Osteoblast (primary cell): ENCODE measurements around the gene RAI14. TPM values are rescaled to one million over a fixed set of nuclear protein-coding genes. Genes with fewer than 3 reads are reported as not detected.

ENCODE experiments used
- DNase-seq: peaks from one replicate; pipeline ENCODE4 v3.0.0; 2011; ENCODE audit warnings: low spot score, mixed read lengths; ENCODE audit not compliant: insufficient read length; ENCODE audit errors: missing footprints
- H2AFZ ChIP-seq: 2 replicates; pipeline ENCODE4 v1.6.0; 2011; ENCODE audit warnings: mild to moderate bottlenecking, low read length
- H3K27ac ChIP-seq: 2 replicates; pipeline ENCODE4 v1.5.1; 2011; ENCODE audit warnings: mild to moderate bottlenecking, low read depth, low read length, moderate library complexity
- H3K27me3 ChIP-seq: 2 replicates; pipeline ENCODE4 v1.6.0; 2012; ENCODE audit warnings: mild to moderate bottlenecking, control low read depth, inconsistent platforms, low read length, moderate library complexity; ENCODE audit not compliant: insufficient read depth
- H3K36me3 ChIP-seq: 2 replicates; pipeline ENCODE4 v1.5.1; 2011; ENCODE audit warnings: mild to moderate bottlenecking, low read length, control low read depth, moderate library complexity; ENCODE audit not compliant: insufficient read depth
- H3K4me1 ChIP-seq: 2 replicates; pipeline ENCODE4 v1.5.1; 2011; ENCODE audit warnings: mild to moderate bottlenecking, low read length, control low read depth, moderate library complexity; ENCODE audit not compliant: insufficient read depth
- H3K4me2 ChIP-seq: 2 replicates; pipeline ENCODE4 v1.6.0; 2011; ENCODE audit warnings: mild to moderate bottlenecking, low read length; ENCODE audit not compliant: insufficient read depth
- H3K4me3 ChIP-seq: fragments of 200-600 bp; sonication (generic); 3 replicates; pipeline ENCODE4 v1.5.1; 2012; ENCODE audit warnings: mild to moderate bottlenecking, low read length, inconsistent platforms; ENCODE audit not compliant: insufficient read depth
- H3K79me2 ChIP-seq: 2 replicates; pipeline ENCODE4 v1.6.0; 2012; ENCODE audit warnings: mild to moderate bottlenecking, low read length, control low read depth, inconsistent platforms; ENCODE audit not compliant: insufficient read depth
- H3K9me3 ChIP-seq: 2 replicates; pipeline ENCODE4 v1.5.1; 2011; ENCODE audit warnings: low read depth, low read length, control low read depth
- H4K20me1 ChIP-seq: 2 replicates; pipeline ENCODE4 v1.6.0; 2012; ENCODE audit warnings: mild to moderate bottlenecking, low read length, control low read depth; ENCODE audit not compliant: insufficient read depth
- CTCF ChIP-seq: IDR thresholded peaks from 2 replicates; pipeline ENCODE4 v1.5.1; 2011; ENCODE audit warnings: mild to moderate bottlenecking, low read depth, low read length, moderate library complexity; ENCODE audit errors: extremely low read depth
- total RNA-seq: library from RNA; depleted of rRNA; stranded (reverse); fragments of >200 nt; gene quantifications from 2 replicates; pipeline ENCODE4 v1.2.3, GENCODE V29; 2012

RAI14 gene
- total RNA-seq, 1 donor, result 149 TPM

- no peaks in the 10 kb centered on the region for H4K20me1 ChIP-seq
- no peaks in the 10 kb centered on the region for H3K9me3 ChIP-seq
- H3K4me2 ChIP-seq, result no peak overlapping the region
- DNase-seq, result no peak
- H3K4me1 ChIP-seq, result peaks cover 21% of the 10 kb centered on the region
- no peaks in the 10 kb centered on the region for H3K36me3 ChIP-seq
- no peaks in the 10 kb centered on the region for H3K79me2 ChIP-seq
- no peaks in the 10 kb centered on the region for H3K27me3 ChIP-seq
- no peak overlapping the region for H3K27ac ChIP-seq
- H3K4me3 ChIP-seq, result no peak overlapping the region
- TF ChIP-seq CTCF, result no peak
- H2AFZ ChIP-seq, result peak overlapping the region; percentile 70
Measured at GRCh38 chr5:34648039-34648839, 7.9 kb upstream of the RAI14 start.

- DNase-seq, result peak; percentile 47
- Histone ChIP-seq H3K4me2 (no peak overlapping the region), H4K20me1 (no peaks in the 10 kb centered on the region), H3K79me2 (no peaks in the 10 kb centered on the region), H3K4me1 (peaks cover 22% of the 10 kb centered on the region), H3K9me3 (no peaks in the 10 kb centered on the region), H3K27ac (no peak overlapping the region), H2AFZ (peak overlapping the region; percentile 70), H3K4me3 (no peak overlapping the region), H3K36me3 (no peaks in the 10 kb centered on the region), H3K27me3 (no peaks in the 10 kb centered on the region)
- TF ChIP-seq CTCF, result no peak
Measured at GRCh38 chr5:34648840-34649158, 7.3 kb upstream of the RAI14 start.

- H3K4me1 ChIP-seq, result peaks cover 35% of the 10 kb centered on the region
- TF ChIP-seq CTCF, result no peak
- peaks cover under 1% of the 10 kb centered on the region for H3K79me2 ChIP-seq
- no peak overlapping the region for H3K4me2 ChIP-seq
- H3K27me3 ChIP-seq, result no peaks in the 10 kb centered on the region
- no peaks in the 10 kb centered on the region for H3K9me3 ChIP-seq
- H3K27ac ChIP-seq, result no peak overlapping the region
- H4K20me1 ChIP-seq, result no peaks in the 10 kb centered on the region
- no peak for DNase-seq
- no peak overlapping the region for H3K4me3 ChIP-seq
- H2AFZ ChIP-seq, result no peak overlapping the region
- no peaks in the 10 kb centered on the region for H3K36me3 ChIP-seq
Measured at GRCh38 chr5:34651791-34652190, 4.3 kb upstream of the RAI14 start.

GRCh38 chr5:34652466-34652865, 3.7 kb upstream of the RAI14 start:
- Histone ChIP-seq H3K27me3 (no peaks in the 10 kb centered on the region), H2AFZ (no peak overlapping the region), H3K79me2 (peaks cover 7% of the 10 kb centered on the region), H3K4me1 (peaks cover 35% of the 10 kb centered on the region), H3K9me3 (no peaks in the 10 kb centered on the region), H3K4me3 (no peak overlapping the region), H4K20me1 (no peaks in the 10 kb centered on the region), H3K36me3 (no peaks in the 10 kb centered on the region), H3K27ac (no peak overlapping the region), H3K4me2 (no peak overlapping the region)
- peak; percentile 74 for DNase-seq
- TF ChIP-seq CTCF, result no peak
